Panc1 (cell line): ENCODE measurements around the gene ABCC4. TPM values are rescaled to one million over a fixed set of nuclear protein-coding genes. Genes with fewer than 3 reads are reported as not detected.

Experiments
- ATAC-seq: fragments of 200-7000 bp; cut with Tn5 transposase; 2 replicates; pipeline ENCODE4 v1.9.1; 2020; ENCODE audit warnings: mild to moderate bottlenecking, moderate library complexity
- BruUV-seq: library from RNA; stranded (reverse); fragments of 400-500 nt; replicated peaks from 2 replicates; lab custom pipeline; 2021; lab: Mats Ljungman, UMichigan
- CTCF ChIA-PET: fragments of 300-600 bp; sonication (Branson Sonifier 250); formaldehyde crosslinking; loops from one replicate; lab custom pipeline; 2022; ENCODE audit warnings: antibody characterized with exemption; lab: Charles Lee
- POLR2A ChIA-PET: fragments of 300-600 bp; sonication (Branson Sonifier 250); formaldehyde crosslinking; loops from one replicate; lab custom pipeline; 2022; ENCODE audit warnings: antibody characterized with exemption; lab: Charles Lee
- DNase-seq: peaks from one replicate; pipeline ENCODE4 v3.0.0-alpha.2; 2010; ENCODE audit warnings: low read depth, low spot score
- H3K27ac ChIP-seq: 2 replicates; pipeline ENCODE4 v1.5.1; 2011; ENCODE audit warnings: mild to moderate bottlenecking, low read length, inconsistent platforms
- H3K27me3 ChIP-seq: fragments of 200-500 bp; sonication (Bioruptor generic); 2 replicates; pipeline ENCODE4 v1.6.0; 2014; ENCODE audit warnings: low read length, inconsistent platforms; ENCODE audit not compliant: control insufficient read depth, insufficient read depth
- H3K36me3 ChIP-seq: fragments of 200-500 bp; sonication (Bioruptor generic); 2 replicates; pipeline ENCODE4 v1.5.1; 2014; ENCODE audit warnings: inconsistent platforms, mild to moderate bottlenecking, low read length, moderate library complexity; ENCODE audit not compliant: control insufficient read depth, insufficient read depth
- H3K4me1 ChIP-seq: 2 replicates; pipeline ENCODE4 v1.5.1; 2011; ENCODE audit warnings: inconsistent platforms, mild to moderate bottlenecking, low read length, moderate library complexity; ENCODE audit not compliant: control insufficient read depth, insufficient read depth
- H3K4me3 ChIP-seq, 2 experiments: 2 replicates each; pipeline ENCODE4 v1.5.1; 2011 to 2012; ENCODE audit warnings: low read depth in 2 of 2, low read length in 2 of 2, mild to moderate bottlenecking in 2 of 2, inconsistent platforms in 1 of 2, moderate library complexity in 1 of 2
- H3K9me3 ChIP-seq: fragments of 200-500 bp; sonication (Bioruptor generic); 2 replicates; pipeline ENCODE4 v1.5.1; 2014; ENCODE audit warnings: low read depth, mild to moderate bottlenecking, inconsistent platforms, low read length, moderate library complexity; ENCODE audit not compliant: control insufficient read depth, insufficient read depth
- CTCF ChIP-seq: fragments of 450-650 bp; IDR thresholded peaks from 2 replicates; pipeline ENCODE4 v1.5.1; 2017; ENCODE audit warnings: mild to moderate bottlenecking
- POLR2AphosphoS5 ChIP-seq: IDR thresholded peaks from 2 replicates; pipeline ENCODE4 v1.6.1; 2012; ENCODE audit warnings: mild to moderate bottlenecking, low read depth, low read length, moderate library complexity
- REST ChIP-seq, 2 experiments: IDR thresholded peaks; 2 replicates each; pipeline ENCODE4 v1.6.1; 2011 to 2012; ENCODE audit warnings: low read depth in 2 of 2, control low read depth in 1 of 2, low read length in 1 of 2, mild to moderate bottlenecking in 1 of 2, moderate library complexity in 1 of 2; ENCODE audit not compliant: insufficient read depth in 1 of 2
- SIN3A ChIP-seq: IDR thresholded peaks from 2 replicates; pipeline ENCODE4 v1.6.1; 2012; ENCODE audit warnings: low read depth, mild to moderate bottlenecking, low read length, moderate library complexity, borderline replicate concordance; ENCODE audit not compliant: insufficient read depth
- TCF7L2 ChIP-seq: IDR thresholded peaks from 2 replicates; pipeline ENCODE4 v1.6.1; 2011; ENCODE audit warnings: mild to moderate bottlenecking, low read depth, low read length, inconsistent platforms
- in situ Hi-C: cut with HindIII; loops from 2 replicates; pipeline ENCODE4 v1.10.0; 2016; ENCODE audit warnings: low sequenced_read_pairs, low pct_unique_long_range_greater_than_20kb
- intact Hi-C: fragments of 100-400 bp; cut with micrococcal nuclease; formaldehyde crosslinking; loops from one replicate; pipeline ENCODE4 v1.10.0; 2022; ENCODE audit not compliant: unreplicated experiment
- total RNA-seq: library from RNA; stranded (reverse); gene quantifications from one replicate; pipeline ENCODE4 v1.2.1, GENCODE V29; 2021; ENCODE audit not compliant: unreplicated experiment

ABCC4 gene
- total RNA-seq, 1 experiment from 2014 or later: 69.3 TPM

GRCh38 chr13:94978516-94978915, 322.7 kb downstream of the ABCC4 start:
- TF ChIP-seq CTCF (no peak), POLR2AphosphoS5 (no peak), TCF7L2 (no peak), SIN3A (no peak), REST (IDR thresholded peaks at IDR 0.05; ENCODE audit: insufficient read depth in 1 of 2, low read depth in 2 of 2, low read length in 1 of 2) (no peak)
- no peak overlapping the region for H3K4me3 ChIP-seq
- no TSS peak for BruUV-seq
- H3K9me3 ChIP-seq: no peaks in the 10 kb centered on the region
- no peaks in the 10 kb centered on the region for H3K4me1 ChIP-seq
- no peaks in the 10 kb centered on the region for H3K36me3 ChIP-seq
- ChIA-PET CTCF (no interaction called here), POLR2A (interaction anchor here (0.6 kb wide), 1 partner anchor 9 kb away, joined by 4 read pairs; no protein-coding TSS in a partner anchor)
- ATAC-seq (no peak), DNase-seq (no peak)
- intact Hi-C loops: no loop called here
- H3K27me3 ChIP-seq: no peaks in the 10 kb centered on the region
- in situ Hi-C loops: no loop called here
- H3K27ac ChIP-seq: no peak overlapping the region

- CTCF ChIA-PET: no interaction called here
- no peak for DNase-seq
- H3K27me3 ChIP-seq: no peaks in the 10 kb centered on the region
- intact Hi-C loops: no loop called here
- no peaks in the 10 kb centered on the region for H3K36me3 ChIP-seq
- no peak overlapping the region for H3K27ac ChIP-seq
- TF ChIP-seq REST (IDR thresholded peaks at IDR 0.05; ENCODE audit: insufficient read depth in 1 of 2, low read depth in 2 of 2, low read length in 1 of 2): no peak
- no peak for TF ChIP-seq POLR2AphosphoS5
- TF ChIP-seq SIN3A: no peak
- no peak overlapping the region for H3K4me3 ChIP-seq
- no TSS peak for BruUV-seq
- POLR2A ChIA-PET: interaction anchor here (0.6 kb wide), 1 partner anchor 9 kb away, joined by 4 read pairs; no protein-coding TSS in a partner anchor
- no peak for ATAC-seq
- H3K4me1 ChIP-seq: no peaks in the 10 kb centered on the region
- in situ Hi-C loops: no loop called here
- H3K9me3 ChIP-seq: no peaks in the 10 kb centered on the region
These were observed 327.0 kb downstream of the ABCC4 start for GRCh38 chr13:94974015-94974951.
